Measurements from ENCODE around the gene ACAN. TPM values are rescaled to one million over a fixed set of nuclear protein-coding genes. Genes with fewer than 3 reads are reported as not detected.

The ACAN gene
- polyA plus RNA-seq (2013, experiment 1 of 2; ENCODE audit: insufficient read length): 1,373 TPM
- polyA plus RNA-seq (2013, experiment 2 of 2; ENCODE audit: insufficient read length): 1,564 TPM

DNA sequence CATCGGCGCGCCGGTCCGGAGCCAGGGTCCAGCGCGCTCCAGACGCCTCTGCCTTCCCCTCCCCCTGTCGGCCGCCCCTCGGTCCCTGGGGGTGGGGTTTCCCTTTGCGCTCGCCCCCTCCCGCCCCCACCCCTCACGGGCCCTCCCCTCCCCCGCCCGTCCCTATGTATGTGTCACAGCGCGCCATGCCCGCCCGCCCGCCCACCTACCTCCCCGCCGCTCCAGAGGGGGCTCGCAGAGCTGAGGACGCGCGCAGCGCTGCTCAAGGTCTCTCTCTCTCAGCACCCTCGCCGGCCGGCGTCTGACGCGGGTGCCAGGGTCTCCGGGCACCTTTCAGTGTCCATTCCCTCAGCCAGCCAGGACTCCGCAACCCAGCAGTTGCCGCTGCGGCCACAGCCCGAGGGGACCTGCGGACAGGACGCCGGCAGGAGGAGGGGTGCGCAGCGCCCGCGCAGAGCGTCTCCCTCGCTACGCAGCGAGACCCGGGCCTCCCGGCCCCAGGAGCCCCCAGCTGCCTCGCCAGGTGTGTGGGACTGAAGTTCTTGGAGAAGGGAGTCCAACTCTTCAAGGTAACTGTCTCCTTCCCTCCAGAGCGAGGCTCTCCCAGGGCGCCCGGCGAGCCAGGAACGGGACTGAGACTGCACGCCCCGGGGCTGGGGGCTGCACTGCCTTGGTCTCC lies at the start of gene ACAN:
Gene ACAN, plus strand, starts transcription at position 196 of the 679 bp plus-strand sequence. CDS start 32,771 bp downstream, outside the sequence.
- peak; percentile 79 for DNase-seq

DNA sequence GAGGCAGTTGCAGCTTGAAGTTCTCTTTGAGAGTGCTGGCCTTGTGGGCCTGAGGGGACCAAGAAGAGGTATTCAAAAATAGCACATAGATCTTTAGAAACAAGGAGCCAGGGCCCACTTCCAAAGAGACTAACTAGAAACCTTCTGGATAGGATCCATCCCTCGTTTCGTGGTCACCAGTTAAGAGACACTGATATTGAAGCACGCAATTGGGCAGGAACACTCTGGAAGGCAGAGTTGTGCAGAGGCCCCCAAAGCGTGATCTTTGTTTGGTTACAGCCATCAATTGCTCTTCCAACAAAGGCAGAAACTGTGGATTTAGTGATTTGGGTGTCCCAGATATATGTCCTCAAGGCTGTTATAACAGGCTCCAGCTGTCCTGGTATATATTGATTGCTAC lies 46.7 kb upstream of the ACAN start:
- DNase-seq: no peak

DNA sequence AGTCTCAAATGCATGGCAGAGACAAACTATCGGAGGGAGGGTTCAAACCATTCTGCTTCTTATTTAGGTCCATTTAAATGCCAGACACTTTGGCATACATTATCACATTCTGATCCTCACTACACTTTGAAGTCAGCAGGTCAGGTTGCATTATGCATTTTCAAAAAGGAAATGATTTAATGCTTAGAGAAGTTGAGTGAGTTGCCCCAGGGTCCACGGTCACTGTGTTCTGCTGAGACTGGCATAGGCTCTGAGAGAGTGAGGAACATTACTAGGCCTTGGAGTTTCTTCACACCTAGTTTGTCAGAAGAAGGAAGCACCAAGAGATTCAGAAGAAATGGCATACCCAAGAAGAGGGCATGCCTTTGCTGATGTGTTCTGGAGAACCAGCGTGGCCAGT lies 46.3 kb upstream of the ACAN start:
- no peak for DNase-seq

DNA sequence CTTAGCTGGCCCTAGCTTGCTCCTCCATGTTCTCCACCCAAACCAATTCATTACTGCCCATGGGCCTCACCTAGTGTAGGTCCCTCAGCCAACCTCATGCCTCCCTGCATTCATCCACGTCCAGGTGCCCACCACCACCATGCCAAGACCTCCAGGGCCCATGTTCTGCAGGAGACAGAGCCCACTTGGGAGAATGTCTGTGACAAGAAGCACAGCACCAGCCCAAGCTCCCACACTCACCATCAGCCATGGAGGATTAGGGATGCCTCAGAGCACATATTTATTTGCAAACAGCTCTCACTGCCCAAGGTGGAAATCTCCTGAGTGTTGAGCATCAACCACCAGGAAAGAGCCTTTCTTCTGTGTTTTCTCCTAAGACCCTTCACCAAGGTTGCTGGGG lies 43.4 kb upstream of the ACAN start:
- DNase-seq: no peak

DNA sequence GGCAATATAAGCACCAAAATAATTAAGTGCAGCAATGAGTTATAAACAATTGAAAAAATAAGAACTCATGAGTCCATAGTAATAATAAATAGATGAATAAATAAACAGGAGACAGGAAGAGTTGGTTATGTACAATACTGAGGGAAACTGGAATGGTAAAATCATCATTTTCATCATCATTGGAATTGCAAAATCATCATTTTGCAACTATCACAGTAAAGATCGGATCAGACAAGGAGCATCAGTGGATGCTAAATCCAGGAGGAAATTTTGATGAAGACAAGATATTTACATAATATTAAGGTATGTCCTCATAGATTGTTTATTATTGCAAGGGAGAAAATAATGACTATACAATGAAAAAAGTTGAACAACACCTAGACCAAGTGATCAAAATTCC lies 38.8 kb upstream of the ACAN start:
- no peak for DNase-seq

DNA sequence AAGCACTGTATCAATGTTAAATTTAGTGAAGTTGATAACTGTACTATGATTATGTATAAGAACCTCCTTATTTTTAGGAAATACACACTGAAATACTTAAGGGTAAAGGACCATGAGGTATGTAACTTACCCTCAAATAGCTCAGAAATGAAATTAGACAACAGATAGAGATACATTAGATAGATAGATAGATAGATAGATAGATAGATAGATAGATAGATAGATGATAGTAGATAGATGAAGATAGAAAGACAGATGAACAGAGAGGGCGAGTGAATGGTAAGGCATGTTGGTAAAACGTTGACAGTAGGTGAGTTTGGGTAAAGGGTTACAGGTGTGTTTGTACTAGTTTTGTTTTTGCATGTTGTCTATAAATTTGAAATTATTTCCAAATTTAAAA lies 38.0 kb upstream of the ACAN start:
- DNase-seq: no peak

DNA sequence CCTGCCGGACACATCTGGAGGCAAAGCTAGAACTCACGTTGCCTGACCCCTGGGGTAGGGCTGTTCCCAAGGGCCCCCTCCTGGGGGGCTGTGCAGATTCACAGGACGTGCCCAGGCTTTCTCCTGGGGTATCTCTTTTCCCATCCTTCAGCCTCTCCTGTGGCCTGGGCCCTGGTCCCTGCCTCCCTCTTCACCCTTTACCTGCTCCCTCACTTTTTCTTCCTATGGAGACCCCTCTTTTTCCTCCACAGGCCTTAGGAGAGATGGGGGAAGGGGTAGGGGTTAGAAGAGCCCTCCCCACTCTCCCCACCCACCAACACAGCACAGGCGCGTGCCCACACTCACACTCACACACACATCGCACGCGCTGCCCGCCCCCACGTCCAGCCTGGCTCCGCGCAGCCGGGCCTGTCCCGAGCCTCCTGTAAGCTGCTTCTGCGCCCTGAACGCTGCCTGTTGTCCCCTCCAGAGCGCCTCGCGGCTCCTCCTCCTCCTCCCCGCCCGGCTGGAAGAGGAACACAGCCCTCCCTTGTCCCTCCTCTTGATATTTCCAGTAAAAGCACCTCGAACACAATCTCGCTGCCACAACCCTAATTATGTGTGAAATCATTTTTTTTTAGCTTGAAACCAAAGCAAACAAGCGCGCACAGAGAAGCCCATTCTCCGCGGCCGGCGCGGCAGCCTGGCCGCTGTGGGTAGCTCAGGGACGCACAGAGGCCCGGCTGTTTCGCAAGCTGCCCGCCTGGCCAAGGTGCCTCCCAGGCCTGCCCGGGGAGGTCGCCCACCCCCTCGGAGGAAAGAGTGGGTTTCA lies 33.9 kb upstream of the ACAN start:
- peak; percentile 48 for DNase-seq

DNA sequence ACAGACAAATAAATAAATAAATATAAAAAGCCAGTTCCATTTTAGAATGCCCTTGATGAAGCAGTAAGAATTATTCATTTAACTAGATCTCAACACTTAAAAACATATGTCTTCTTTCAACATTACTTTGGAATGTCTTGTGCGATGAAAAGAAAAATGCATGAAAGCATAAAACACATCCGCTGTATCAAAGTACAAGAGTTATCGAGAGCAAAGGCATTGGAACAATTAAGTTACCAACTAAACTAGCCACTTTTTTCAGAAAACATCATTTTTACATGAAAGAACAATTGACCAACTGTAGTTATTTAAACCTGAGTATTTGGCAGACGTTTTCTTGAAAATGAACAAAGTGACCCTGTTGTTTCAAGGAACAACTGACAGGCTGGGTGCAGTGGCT lies 27.5 kb upstream of the ACAN start:
- no peak for DNase-seq

DNA sequence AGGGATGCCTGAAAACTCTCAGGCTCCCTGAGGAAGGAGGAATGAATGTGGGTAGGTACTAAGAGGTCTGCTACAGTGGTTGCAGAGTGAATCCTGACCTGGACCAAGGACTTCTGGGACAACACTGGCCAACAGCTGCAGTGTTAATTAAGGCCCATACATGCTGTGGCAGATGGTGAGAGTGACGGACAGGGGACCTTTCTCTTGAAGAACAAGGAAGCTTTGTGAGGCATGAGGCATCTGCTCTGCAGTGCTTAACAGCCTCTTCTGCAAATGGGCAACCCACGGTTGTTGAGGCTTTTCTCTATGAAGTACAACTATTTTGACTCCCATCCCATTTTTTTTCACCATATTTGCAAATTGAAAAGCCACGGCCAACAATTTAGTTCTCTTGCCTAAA lies 26.6 kb upstream of the ACAN start:
- DNase-seq: no peak

DNA sequence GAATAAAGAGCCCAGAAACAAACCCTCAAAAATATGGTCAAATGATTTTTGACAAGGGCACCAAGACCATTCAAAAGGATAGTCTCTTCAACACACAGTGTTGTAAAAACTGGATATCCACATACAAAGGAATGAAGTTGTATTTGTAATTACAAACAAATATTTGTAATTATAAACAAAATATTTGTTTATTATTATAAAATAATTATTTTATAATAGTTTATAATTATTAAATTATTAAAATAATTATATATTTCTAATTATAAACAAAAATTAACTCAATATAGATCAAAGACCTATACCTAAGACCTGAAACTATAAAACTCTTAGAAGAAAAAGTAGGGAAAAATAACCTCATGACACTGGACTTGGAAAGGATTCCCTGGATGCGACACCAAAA lies 23.3 kb upstream of the ACAN start:
- DNase-seq: no peak

DNA sequence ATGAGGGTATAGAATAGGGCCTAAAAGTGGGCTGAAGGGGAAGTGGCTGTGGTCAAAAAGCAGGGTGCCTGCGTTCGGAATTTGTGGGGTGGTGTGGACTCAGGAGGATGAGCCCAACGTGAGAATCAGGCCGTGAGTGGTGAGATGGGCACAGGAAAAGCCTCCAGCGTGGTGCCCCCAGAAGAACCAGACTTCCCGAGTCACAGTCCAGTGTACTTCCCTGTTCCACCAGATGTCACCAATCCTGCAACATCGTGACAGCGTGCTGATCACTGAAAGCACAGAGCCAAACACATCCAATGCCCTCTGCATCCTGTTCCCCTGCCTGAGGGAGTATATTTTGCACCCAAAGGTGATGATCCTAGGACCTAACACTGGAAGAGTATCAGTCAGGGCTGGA lies 20.8 kb upstream of the ACAN start:
- DNase-seq: no peak

DNA sequence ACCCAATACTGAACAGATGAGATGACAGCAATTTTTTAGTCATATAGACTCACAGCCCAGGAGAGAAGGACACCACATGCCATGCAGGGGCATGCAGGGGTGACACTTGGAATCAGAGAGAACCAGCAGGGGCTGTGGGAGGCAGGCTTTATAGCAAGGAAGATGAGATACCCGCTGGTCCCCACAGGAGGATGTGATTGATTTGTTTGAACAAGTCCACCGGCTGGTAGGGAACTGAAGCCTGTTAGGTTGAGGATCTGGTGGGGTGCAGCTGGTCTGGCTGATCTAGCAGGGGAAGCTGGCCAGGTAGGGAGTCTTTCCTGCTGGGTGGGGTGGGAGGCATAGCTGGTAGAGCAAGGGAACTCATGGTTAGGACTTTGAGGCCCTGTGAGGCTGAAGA lies 18.0 kb upstream of the ACAN start:
- DNase-seq: no peak

DNA sequence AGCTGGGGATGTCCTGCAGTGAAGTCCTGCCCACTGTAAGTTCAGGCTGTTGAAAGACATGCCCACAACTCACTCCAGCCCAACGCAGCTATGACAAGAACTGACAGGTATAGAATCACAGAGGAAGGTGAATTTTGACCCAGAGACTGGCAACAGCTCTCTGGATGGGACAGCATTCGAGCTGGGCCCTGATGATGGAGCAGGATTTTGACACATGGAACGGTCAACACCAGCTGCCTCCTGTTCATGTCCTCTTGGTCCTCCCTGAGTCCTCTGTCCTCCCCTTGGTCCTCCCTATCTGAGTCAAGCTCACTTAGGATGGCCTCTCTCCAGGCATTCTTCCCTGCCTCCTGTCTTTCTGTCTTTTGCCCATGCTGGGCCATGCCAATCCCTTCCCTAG lies 15.2 kb upstream of the ACAN start:
- no peak for DNase-seq

DNA sequence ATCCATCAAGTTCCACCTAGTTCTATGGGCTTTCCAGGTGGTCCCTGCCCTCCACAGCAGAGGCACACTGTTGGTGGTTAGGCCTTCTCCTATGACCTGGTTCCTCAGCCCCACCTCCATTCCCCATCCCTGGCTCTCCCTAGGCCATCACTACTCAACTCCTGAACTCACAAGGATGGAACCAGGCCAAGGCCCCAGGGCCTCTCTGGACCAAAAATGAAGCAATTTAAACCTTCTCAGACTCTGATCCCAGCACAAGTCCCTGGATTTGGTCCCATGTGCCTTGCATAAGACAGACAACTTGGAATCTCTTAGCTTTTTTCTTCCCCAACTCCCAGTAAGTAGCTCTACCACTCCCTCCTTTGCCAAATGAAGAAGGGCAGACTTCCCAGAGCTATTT lies 14.4 kb upstream of the ACAN start:
- no peak for DNase-seq

DNA sequence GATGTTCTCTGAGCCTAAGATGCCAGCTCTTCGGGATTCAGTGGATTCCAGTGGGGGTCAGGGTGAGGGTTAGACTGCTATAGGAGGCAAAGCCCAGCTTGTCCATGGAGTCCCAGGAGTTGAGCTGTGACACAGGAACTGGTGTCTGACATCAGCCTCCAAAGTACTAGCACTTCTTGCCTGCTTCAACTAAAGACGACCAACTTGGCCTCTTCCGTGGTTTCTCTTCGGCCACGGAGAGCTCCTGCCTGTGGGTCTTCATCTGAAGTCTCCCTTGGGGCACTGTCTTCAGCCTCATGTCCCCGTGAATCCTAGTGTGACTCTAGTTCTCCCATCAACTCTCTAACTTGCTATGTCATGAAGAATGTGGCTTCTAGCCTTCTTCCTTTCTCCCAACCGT lies 12.8 kb upstream of the ACAN start:
- DNase-seq: no peak

DNA sequence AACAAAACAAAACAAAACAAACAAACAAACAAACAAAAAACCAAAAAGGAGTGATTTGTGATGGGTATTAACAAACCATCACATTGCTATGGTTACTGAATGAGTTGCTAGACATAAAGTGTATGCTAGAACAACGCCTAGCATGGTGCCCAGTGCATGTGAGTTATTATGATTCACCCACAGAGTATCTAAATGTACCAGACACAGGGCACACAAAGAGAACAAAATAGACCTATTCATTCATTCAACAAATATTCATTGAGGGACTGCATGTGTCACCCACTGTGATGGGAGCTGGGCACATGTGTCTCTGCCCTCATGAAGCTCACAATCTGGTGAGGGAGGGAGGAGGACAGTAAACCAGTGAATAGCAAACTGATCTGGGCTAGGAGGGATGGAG lies 11.6 kb upstream of the ACAN start:
- peak; percentile 79 for DNase-seq

DNA sequence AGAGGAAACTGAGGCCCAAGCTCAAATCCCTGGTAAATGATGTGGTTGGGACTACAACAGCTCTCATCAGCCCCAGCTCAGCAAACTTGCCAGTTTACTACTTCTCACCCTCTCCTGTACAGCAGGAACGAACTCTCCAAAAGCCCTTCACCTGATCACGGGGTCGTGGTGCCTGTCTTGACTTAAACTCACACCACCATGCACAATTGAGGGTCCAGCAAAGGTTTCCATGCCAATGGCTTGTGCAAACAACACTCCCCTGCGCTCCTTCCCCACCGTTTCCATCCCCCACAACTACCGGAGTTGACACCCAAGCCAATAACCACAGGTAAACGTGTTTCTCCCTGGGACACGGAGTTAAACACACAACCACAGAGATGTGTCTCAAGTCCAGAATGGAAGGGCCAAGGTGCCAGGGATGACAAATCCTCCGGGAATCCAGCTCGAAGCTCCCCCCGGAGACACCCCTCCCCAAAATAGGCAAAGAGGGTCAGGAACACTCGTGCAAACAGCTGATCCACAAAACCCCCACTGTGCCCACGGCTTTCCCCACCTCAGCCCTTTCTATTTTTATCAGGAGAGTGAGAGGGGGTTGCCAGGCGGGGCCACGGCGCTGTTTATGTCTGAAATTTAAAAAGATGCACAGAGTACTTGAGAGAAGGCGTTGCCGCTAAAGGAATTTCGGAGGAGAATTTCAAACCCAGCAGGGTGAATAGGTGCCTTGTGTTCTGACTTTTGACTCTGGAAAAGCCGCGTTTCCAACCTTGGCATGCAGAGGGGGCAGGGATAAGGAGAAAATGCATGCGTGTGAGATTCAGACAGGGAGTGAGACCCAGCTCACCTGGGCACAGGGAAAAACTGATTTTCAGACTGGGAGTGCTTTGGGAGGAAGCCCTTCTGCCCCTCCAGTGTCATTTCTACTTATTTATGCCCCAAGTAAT lies 10.6 kb upstream of the ACAN start:
- no peak for DNase-seq

DNA sequence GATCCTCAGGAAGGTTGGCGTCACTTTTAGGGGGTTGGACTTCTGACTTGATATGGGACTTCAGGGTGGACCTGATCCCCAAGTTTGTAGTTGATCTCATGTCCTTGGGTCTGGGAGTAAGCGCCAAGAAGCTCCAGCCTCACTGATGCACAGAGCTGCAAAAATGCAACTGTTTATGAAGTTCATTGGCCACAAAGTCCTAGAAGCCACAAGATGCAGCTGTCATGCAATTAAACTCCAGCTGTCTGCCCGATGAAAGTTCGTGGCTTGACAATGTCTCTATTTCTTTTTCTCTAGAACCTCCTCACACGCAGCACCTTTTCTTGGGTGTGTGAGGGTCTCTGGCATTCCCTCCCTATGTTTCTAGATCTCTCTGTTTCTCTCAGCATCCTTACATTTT lies 9.2 kb upstream of the ACAN start:
- no peak for DNase-seq

DNA sequence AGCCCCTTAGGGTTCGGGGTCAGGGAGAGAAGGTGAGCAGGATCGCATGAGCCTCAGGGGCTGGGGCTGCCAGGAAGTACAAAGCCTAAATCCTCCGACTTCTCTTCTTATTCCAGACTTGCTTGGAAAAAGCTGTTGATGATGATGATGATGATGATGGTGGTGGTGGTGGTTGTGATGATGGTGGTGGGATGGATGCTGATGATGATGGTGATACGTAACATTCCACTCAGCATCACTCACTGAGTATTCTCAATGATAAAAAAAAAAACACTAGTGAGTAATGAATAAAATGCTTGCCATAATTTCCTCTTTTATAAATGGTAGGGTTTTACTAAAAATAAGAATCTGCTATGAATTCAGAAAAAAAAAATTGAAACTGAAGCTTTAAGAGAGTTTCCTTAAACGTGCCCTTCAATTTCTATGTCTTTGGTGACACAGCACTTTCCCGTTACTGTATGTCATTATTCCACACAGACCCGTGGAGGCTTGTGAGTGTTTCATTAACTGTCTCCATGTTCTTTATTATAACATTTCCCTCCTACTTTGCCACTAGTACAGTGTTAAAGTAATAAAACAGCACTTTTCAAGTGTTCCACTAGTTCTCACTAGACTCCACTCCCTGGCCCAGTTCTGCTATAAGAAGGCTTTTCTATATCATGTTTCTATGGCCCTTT lies 5.4 kb upstream of the ACAN start:
- DNase-seq: peak; percentile 61

DNA sequence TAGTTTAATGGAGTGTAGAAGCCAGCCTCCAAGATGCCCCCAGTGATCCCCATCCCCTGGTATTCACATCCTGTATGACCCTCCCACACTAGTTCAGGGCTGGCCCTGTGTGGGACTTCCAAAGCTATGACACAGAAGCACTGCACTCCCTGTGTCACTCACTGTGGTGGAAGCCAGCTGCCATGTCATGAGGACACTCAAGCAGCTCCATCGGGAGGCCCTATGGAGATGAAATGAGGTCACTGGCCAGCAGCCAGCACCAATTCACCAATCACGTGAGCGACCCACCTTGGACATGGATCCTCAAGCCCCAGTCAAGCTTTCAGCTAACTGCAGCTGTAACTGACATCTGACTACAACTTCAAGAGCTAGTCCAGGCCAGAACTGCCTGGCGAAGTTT lies 3.9 kb upstream of the ACAN start:
- peak; percentile 45 for DNase-seq

DNA sequence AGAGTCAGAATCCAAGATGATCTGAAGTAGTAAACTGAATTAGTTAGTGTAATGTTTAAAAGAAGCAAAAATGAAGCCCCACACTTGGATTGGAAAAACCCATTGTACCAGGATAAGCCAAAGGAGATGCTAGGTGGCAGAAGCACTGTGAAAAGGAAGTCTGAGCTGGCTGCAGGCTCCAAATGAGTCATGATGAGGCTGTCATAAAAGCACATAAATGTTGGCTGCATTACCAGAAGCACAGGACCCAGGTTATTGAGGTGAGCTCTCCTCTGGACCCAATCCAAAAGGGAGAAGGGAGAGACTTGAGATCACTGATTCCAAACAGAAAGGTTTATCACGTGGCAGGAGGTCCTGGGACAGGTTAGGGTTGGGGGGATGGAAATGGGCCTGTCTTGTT lies 3.2 kb upstream of the ACAN start:
- DNase-seq: peak; percentile 78

DNA sequence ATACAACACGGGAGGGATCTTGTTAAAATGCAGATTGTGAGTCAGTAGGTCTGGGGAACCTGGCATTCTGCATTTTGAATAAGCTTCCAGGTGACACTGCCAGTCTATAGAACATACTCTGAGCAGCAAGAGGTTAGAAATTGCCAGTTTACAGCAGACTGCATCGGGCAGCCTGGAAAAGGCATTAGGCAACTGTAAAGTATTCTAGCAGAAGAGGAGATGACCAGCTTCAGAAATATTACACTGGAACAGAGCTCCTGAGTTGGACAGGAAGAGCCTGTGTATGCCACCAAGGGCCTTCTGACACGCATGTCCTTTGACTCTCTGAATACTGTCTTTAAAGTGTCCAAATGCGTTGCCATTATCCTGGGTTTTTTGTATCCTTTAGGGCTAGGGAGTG lies 2.5 kb upstream of the ACAN start:
- DNase-seq: peak; percentile 47

Measured in fibroblast of skin of back (primary cell).